HG03060 (cell line): Measurements from ENCODE around the gene PSPN.
"Not testable (repeated sequence)": the region's sequence is repeated elsewhere in the genome, so short reads cannot be mapped to it uniquely, and the experiment has no call there.

Source experiments
- ATAC-seq: cut with Tn5 transposase; IDR thresholded peaks from one replicate; pipeline ENCODE4 v1.9.1; 2021; ENCODE audit warnings: low read depth, moderate number of reproducible peaks; ENCODE audit not compliant: unreplicated experiment

The PSPN gene

GRCh38 chr19:6406401-6406800 lies 30.7 kb upstream of the PSPN start:
- no peak for ATAC-seq

- no peak for ATAC-seq
Measured at GRCh38 chr19:6402837-6403608, 27.3 kb upstream of the PSPN start.

DNA sequence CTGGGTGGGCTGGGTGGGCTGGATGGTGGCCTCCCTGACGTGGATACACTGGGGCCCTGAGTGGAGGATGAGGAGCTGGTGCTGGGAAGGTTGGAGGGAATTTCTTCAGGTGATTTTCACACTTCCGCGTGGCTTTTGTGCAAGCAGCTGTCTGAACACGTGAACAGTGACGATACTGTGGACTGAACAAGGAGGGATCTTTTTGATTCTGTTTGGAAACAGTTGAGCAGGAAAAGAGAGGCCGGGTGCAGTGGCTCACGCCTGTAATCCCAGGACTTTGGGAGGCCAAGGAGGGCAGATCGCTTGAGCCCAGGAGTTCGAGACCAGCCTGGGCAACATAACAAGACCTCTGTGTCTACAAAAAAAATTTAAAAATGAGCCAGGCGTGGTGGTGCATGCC lies 26.3 kb upstream of the PSPN start:
- no peak for ATAC-seq

DNA sequence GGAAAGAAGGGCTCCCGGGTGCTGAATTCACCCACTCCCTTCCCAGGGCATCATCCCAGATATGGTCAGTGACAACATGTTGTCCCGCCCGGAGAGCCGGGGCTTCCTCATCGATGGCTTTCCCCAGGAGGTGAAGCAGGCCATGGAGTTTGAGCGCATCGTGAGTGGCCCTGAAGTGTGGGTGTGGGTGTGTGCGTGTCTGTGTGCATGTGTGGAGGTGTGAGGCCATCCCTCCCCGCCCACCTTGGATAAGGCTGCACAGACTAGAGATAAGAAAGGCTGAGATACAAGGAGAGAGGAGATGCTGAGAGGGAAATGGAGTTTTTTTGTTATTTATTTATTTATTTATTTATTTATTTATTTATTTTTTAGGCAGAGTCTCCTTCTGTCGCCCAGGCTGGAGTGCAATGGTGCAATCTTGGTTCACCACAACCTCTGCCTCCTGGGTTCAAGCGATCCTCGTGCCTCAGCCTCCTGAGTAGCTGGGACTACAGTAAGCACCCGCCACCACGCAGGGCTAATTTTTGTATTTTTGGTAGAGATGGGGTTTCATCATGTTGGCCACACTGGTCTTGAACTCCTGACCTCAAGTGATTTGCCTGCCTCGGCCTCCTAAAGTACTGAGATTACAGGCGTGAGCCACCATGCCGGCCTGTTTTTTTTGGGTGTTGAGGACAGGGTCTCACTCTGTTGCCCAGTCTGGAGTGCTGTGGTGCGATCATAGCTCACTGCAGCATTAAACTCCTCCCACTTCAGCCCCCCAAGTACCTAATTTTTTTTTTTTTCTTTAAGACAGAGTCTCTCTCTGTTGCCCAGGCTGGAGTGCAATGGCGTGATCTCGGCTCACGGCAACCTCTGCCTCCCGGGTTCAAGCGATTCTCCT lies 24.6 kb upstream of the PSPN start:
- ATAC-seq, result not testable (repeated sequence)

DNA sequence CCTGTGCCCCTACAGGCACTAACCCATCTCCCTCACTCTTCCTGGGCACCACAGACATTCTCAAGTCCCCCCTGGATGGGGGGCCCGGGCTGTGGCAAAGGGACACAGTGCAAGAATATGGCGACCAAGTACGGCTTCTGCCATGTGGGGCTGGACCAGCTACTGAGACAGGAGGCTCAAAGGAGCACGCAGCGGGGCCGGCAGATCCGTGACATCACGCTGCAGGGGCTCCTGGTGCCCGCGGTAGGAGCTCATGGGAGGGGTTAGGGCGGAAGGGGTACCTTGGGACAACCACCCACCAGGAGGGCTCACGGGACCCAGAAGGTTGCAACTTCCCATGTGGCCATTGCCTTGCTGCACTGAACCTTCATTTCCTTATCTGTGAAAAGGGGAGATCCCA lies 20.6 kb upstream of the PSPN start:
- no peak for ATAC-seq

- ATAC-seq, result no peak
Measured at GRCh38 chr19:6394831-6395230, 19.1 kb upstream of the PSPN start.

- no peak for ATAC-seq
Measured at GRCh38 chr19:6393983-6394412, 18.3 kb upstream of the PSPN start.

DNA sequence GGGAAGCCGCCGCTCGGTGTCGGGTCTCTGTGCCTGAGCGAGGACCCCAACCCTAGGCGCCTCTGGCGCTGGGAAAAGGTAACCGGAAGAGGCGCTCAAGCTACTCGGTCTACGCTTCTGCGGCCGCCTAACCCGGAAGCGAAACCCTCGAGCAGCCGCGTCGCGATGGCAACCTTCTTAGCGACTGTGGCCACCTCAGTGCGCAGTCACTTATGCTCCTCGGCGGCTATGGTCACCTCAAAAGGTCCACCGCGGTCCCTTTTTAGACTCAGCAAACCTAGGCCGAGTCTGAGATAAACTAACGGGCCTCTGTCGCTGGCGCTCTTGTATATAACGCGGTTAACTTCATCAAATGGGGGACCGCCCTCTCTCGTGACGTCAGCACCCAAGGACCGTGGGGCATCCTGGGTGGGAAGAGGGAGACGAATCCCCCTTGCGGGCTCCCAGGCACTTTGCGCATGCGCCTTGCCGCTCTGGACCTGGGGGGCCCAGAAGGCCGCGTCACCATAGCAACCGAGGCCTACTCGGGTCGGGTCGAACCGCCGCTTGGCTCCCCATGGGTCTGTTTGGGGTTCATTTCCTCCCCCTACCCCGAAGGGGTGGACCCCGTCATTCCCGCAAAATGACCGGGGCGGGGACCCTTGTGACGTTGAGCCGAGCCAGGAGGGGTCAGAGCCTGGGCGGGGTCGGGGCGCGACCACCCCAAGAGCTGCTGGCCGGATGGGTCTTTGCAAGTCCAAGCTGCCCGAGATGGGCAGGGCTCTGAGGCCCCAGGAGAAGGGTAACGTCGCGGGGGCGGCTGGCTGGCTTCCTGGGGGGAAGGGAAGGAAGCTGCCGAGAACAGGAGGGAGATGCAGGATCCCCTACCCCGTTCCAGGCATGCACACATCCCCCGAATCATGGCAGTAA lies 17.6 kb upstream of the PSPN start, which contains the start of gene GTF2F1:
TSS of gene GTF2F1 (minus strand) at position 91 of the 909 bp plus-strand sequence. CDS start 169 bp downstream, outside the sequence.
- ATAC-seq, result no peak

GRCh38 chr19:6392221-6393073 lies 16.7 kb upstream of the PSPN start:
- no peak for ATAC-seq

DNA sequence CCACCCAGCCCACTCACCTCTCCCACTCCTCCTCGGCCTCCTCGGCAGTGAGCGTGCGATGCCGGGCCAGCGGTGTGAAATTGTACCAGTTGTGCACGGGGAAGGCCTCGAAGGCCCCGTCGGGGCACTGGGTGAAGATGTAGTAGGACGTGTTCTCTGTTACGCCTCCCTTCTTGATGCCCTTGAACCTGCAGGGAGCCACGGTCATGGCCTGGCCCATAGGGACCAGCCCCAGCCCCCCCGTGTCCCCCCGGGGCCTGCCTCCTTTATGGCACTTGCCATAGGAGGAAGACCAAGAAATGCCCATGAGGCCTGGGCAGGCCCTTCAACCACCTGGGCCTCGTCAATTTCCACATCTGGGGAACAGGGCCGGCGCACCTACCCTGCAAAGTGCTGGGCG lies 11.6 kb upstream of the PSPN start:
- no peak for ATAC-seq

GRCh38 chr19:6384381-6384780 lies 8.6 kb upstream of the PSPN start:
- no peak for ATAC-seq

GRCh38 chr19:6383188-6383587 lies 7.5 kb upstream of the PSPN start:
- ATAC-seq, result no peak

GRCh38 chr19:6381030-6381750 lies 5.5 kb upstream of the PSPN start:
- no peak for ATAC-seq

DNA sequence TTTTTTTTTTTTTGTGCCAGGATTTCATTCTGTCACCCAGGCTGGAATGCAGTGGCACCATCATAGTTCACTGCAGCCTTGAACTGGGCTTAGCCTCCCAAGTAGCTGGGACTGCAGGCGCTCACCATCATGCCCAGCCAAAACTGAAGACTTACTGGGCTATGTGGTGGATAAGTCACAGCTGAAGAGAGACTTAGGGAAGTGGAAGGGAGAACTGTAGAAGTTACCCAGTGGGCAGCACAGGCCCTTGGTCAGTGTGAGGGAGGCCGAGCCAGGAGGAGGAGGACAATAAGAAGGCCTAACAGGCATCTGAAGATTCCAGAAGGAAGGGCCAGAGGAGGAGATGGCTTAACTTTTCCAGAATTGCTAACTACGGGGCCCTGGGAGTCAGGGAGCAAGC lies 4.0 kb upstream of the PSPN start:
- no peak for ATAC-seq

GRCh38 chr19:6378486-6378885 lies 2.8 kb upstream of the PSPN start:
- ATAC-seq, result no peak

GRCh38 chr19:6378041-6378440 lies 2.3 kb upstream of the PSPN start:
- no peak for ATAC-seq

GRCh38 chr19:6376512-6377190 lies 918 bp upstream of the PSPN start:
- no peak for ATAC-seq

- ATAC-seq, result no peak
Measured at GRCh38 chr19:6374711-6375410, 872 bp downstream of the PSPN start.
